Endothelial cell of umbilical vein (primary cell): ENCODE data around the gene PSMB2. TPM values are rescaled to one million over a fixed set of nuclear protein-coding genes. Genes with fewer than 3 reads are reported as not detected.

ENCODE experiments used
- BruUV-seq: library from RNA; stranded (reverse); fragments of 400-500 nt; replicated peaks from 2 replicates; lab custom pipeline; 2021; lab: Mats Ljungman, UMichigan
- CTCF ChIA-PET: fragments of 300-600, 350-600 bp; sonication (Branson Sonifier 250); formaldehyde crosslinking; loops from one replicate; lab custom pipeline; 2021; ENCODE audit warnings: antibody characterized with exemption, inconsistent platforms; lab: Charles Lee
- POLR2A ChIA-PET: fragments of 300-600, 350-600 bp; sonication (Branson Sonifier 250); formaldehyde crosslinking; loops from one replicate; lab custom pipeline; 2021; ENCODE audit warnings: antibody characterized with exemption, inconsistent platforms; lab: Charles Lee
- DNase-seq: peaks from one replicate; pipeline ENCODE4 v3.0.0-alpha.2; 2011; ENCODE audit warnings: low read depth, low spot score
- FAIRE-seq: peaks from 2 replicates; lab custom pipeline; 2011; peaks lifted over from hg19 to GRCh38; lab: Jason Lieb, UNC
- H2AFZ ChIP-seq: 2 replicates; pipeline ENCODE4 v1.6.0; 2012; ENCODE audit warnings: low read depth, low read length, control low read depth, inconsistent platforms
- H3K27ac ChIP-seq: 2 replicates; pipeline ENCODE4 v1.5.1; 2011; ENCODE audit warnings: low read depth, mild to moderate bottlenecking, control low read depth, low read length, moderate library complexity; ENCODE audit not compliant: insufficient read depth
- H3K27me3 ChIP-seq, 2 experiments: 2 replicates each; pipeline versions ENCODE4 v1.6.0 to v1.6.1; 2011; ENCODE audit warnings: low read length in 2 of 2, mixed read lengths in 1 of 2; ENCODE audit not compliant: control insufficient read depth in 2 of 2, insufficient read depth in 2 of 2
- H3K36me3 ChIP-seq, 2 experiments: 2 replicates in 1 of 2; 3 replicates in 1 of 2; pipeline ENCODE4 v1.5.1; 2011; ENCODE audit warnings: low read length in 2 of 2, mild to moderate bottlenecking in 1 of 2, moderate library complexity in 1 of 2; ENCODE audit not compliant: control insufficient read depth in 2 of 2, insufficient read depth in 2 of 2; ENCODE audit errors: extremely low read depth in 1 of 2
- H3K4me1 ChIP-seq: 3 replicates; pipeline ENCODE4 v1.5.1; 2011; ENCODE audit warnings: mild to moderate bottlenecking, low read length; ENCODE audit not compliant: control insufficient read depth, insufficient read depth; ENCODE audit errors: extremely low read depth
- H3K4me2 ChIP-seq: 2 replicates; pipeline ENCODE4 v1.6.1; 2011; ENCODE audit warnings: low read length, control low read depth, mixed read lengths; ENCODE audit not compliant: insufficient read depth
- H3K4me3 ChIP-seq, 3 experiments: fragments of 200-600 bp in 1 of 3; sonication (generic), shearing (Covaris generic) in 1 of 3; replicated peaks in 1 of 3; 2 replicates each; pipeline ENCODE4 v1.5.1; 2011 to 2016; ENCODE audit warnings: control low read depth in 3 of 3, low read length in 3 of 3, mild to moderate bottlenecking in 2 of 3, inconsistent platforms in 1 of 3, low read depth in 1 of 3, moderate library complexity in 1 of 3; ENCODE audit not compliant: insufficient read depth in 1 of 3
- H3K79me2 ChIP-seq: 2 replicates; pipeline ENCODE4 v1.6.0; 2012; ENCODE audit warnings: low read length, inconsistent platforms; ENCODE audit not compliant: control insufficient read depth, insufficient read depth
- H3K9ac ChIP-seq: replicated peaks from 2 replicates; pipeline ENCODE3; 2011; ENCODE audit warnings: low read length, control low read depth; ENCODE audit not compliant: insufficient read depth; ENCODE audit errors: extremely low read depth
- H3K9me1 ChIP-seq: replicated peaks from 3 replicates; pipeline ENCODE4 v1.6.0; 2011; ENCODE audit warnings: mild to moderate bottlenecking, low read length; ENCODE audit not compliant: control insufficient read depth, insufficient read depth; ENCODE audit errors: extremely low read depth
- H3K9me3 ChIP-seq: replicated peaks from 2 replicates; pipeline ENCODE4 v1.5.1; 2012; ENCODE audit warnings: low read length, inconsistent platforms; ENCODE audit not compliant: control insufficient read depth, insufficient read depth
- H4K20me1 ChIP-seq: replicated peaks from 2 replicates; pipeline ENCODE3; 2011; ENCODE audit warnings: mild to moderate bottlenecking, low read length; ENCODE audit not compliant: control insufficient read depth, insufficient read depth; ENCODE audit errors: extremely low read depth
- FOS ChIP-seq: IDR thresholded peaks from 2 replicates; pipeline ENCODE4 v1.6.1; 2011; ENCODE audit warnings: mild to moderate bottlenecking, low read length, moderate library complexity, borderline replicate concordance; ENCODE audit not compliant: insufficient read depth
- GATA2 ChIP-seq: IDR thresholded peaks from 2 replicates; pipeline ENCODE4 v1.7.0; 2011; ENCODE audit warnings: low read depth, mild to moderate bottlenecking, moderate library complexity, mixed read lengths, low read length; ENCODE audit not compliant: insufficient read length, insufficient read depth
- MAX ChIP-seq: IDR thresholded peaks from 2 replicates; pipeline ENCODE4 v1.6.1; 2011; ENCODE audit not compliant: insufficient read depth, insufficient read length
- MYC ChIP-seq: IDR thresholded peaks from one replicate; pipeline ENCODE4 v1.6.1; 2011; ENCODE audit warnings: mild to moderate bottlenecking, low read depth, low read length
- dilution Hi-C: fragments of 300-500 bp; cut with MboI; formaldehyde crosslinking; loops from one replicate; pipeline ENCODE4 v1.15.0; 2019; ENCODE audit warnings: low sequenced_read_pairs; ENCODE audit not compliant: extremely low pct_ligation_motif_present
- intact Hi-C: fragments of 100-400 bp; cut with micrococcal nuclease; formaldehyde crosslinking; loops from one replicate; pipeline ENCODE4 v1.10.0; 2022
- polyA plus RNA-seq, 4 experiments: library from polyadenylated mRNA; depleted of rRNA in 3 of 4; stranded (reverse) in 3 of 4; unstranded in 1 of 4; fragments of >200 nt; gene quantifications; 2 replicates each; pipeline versions ENCODE4 v1.2.1 to v1.2.3, GENCODE V29; 2011 to 2012; ENCODE audit warnings: missing spikeins in 1 of 4
- total RNA-seq: library from RNA; stranded (reverse); gene quantifications from 2 replicates; pipeline ENCODE4 v1.2.3, GENCODE V29; 2021
- TF ChIP-seq, protein P1 (sequence below), 2 donors: IDR thresholded peaks; 1 replicate in 1 of 2; 2 replicates in 1 of 2; pipeline ENCODE4 v1.5.1; 2011; ENCODE audit warnings: low read length in 2 of 2, mild to moderate bottlenecking in 2 of 2, moderate library complexity in 2 of 2, control low read depth in 1 of 2, inconsistent platforms in 1 of 2, low read depth in 1 of 2; ENCODE audit not compliant: insufficient read depth in 1 of 2; ENCODE audit errors: extremely low read depth in 1 of 2

PSMB2 gene
- total and polyA plus RNA-seq, 2 donors (not counting 3 experiments of a cell fraction or from before 2014, with no cell fraction given), result 93.6 to 118 TPM

- no TSS peak for BruUV-seq
- Histone ChIP-seq H3K9me1 (no peaks in the 10 kb centered on the region), H3K79me2 (no peaks in the 10 kb centered on the region), H3K27me3 (peaks cover 13 to 16% of the 10 kb centered on the region in 2 experiments), H2AFZ (no peak overlapping the region), H3K4me2 (no peak overlapping the region), H3K4me1 (no peaks in the 10 kb centered on the region), H4K20me1 (no peaks in the 10 kb centered on the region), H3K9ac (no peak overlapping the region), H3K9me3 (no peaks in the 10 kb centered on the region), H3K4me3 (no peak overlapping the region), H3K27ac (no peak overlapping the region), H3K36me3 (no peaks in the 10 kb centered on the region)
- dilution Hi-C loops (no loop called here), intact Hi-C loops (no loop called here)
- TF ChIP-seq MAX, result no peak
- TF ChIP-seq, protein P1, sequence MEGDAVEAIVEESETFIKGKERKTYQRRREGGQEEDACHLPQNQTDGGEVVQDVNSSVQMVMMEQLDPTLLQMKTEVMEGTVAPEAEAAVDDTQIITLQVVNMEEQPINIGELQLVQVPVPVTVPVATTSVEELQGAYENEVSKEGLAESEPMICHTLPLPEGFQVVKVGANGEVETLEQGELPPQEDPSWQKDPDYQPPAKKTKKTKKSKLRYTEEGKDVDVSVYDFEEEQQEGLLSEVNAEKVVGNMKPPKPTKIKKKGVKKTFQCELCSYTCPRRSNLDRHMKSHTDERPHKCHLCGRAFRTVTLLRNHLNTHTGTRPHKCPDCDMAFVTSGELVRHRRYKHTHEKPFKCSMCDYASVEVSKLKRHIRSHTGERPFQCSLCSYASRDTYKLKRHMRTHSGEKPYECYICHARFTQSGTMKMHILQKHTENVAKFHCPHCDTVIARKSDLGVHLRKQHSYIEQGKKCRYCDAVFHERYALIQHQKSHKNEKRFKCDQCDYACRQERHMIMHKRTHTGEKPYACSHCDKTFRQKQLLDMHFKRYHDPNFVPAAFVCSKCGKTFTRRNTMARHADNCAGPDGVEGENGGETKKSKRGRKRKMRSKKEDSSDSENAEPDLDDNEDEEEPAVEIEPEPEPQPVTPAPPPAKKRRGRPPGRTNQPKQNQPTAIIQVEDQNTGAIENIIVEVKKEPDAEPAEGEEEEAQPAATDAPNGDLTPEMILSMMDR (IDR thresholded peaks at IDR 0.05; ENCODE audit: extremely low read depth in 1 of 2, insufficient read depth in 1 of 2, low read depth in 1 of 2, low read length in 2 of 2), result no peak
- TF ChIP-seq GATA2, result no peak
- no peak for TF ChIP-seq MYC
- TF ChIP-seq FOS, result no peak
- no peak for DNase-seq
- CTCF ChIA-PET, result interaction anchor here (1.0 to 1.1 kb wide), 2 partner anchors 59 kb away, joined by 3 to 5 read pairs; no protein-coding TSS in a partner anchor
- FAIRE-seq, result no peak
- POLR2A ChIA-PET, result no interaction called here
Observed at GRCh38 chr1:35656148-35656862, 15.0 kb upstream of the PSMB2 start.
